Measurements from ENCODE around the gene NRIP3. TPM values are rescaled to one million over a fixed set of nuclear protein-coding genes. Genes with fewer than 3 reads are reported as not detected.
"Not testable (repeated sequence)": the region's sequence is repeated elsewhere in the genome, so short reads cannot be mapped to it uniquely, and the experiment has no call there.

NRIP3 gene
- total RNA-seq, 4 donors from 2014 or later: 0.42 to 1.8 (median 1.3) TPM; not detected in 1

GRCh38 chr11:8988329-8989234 lies 15.2 kb downstream of the NRIP3 start:
- no peak for TF ChIP-seq POLR2A (IDR thresholded peaks at IDR 0.05)
- TF ChIP-seq EP300 (IDR thresholded peaks at IDR 0.05): no peak
- no peak for TF ChIP-seq CTCF (IDR thresholded peaks at IDR 0.05)
- WGBS, 2 donors: 59 to 75% methylated on average over 3 of the region's 3 CpGs
- H3K27me3 ChIP-seq: no peaks in the 10 kb centered on the region

DNA sequence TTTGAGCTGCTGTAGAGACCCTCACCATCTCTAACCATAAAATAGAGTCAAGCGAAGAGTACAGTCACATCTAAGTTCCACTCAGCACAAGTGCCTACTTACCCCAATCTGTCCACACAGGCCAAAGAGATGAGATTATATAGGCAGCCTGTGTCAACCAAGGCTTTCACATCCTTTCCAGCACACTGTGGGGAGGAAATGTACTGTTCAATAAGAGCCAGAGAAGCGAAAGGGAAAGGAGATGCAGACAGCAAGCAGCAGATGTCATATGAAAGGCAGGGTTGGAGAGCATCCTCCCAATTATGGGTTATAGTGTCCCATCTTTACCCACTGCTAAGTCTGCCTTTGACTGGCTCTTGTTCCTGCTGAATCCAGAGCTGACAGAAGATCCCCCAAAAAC lies 16.4 kb downstream of the NRIP3 start:
- no peaks in the 10 kb centered on the region for H3K36me3 ChIP-seq
- H3K27ac ChIP-seq: no peak overlapping the region
- DNase-seq (ENCODE audit: low spot score in 2 of 2): no peak
- no peaks in the 10 kb centered on the region for H3K4me1 ChIP-seq
- TF ChIP-seq POLR2A (IDR thresholded peaks at IDR 0.05) (no peak), EP300 (IDR thresholded peaks at IDR 0.05) (no peak)
- H3K9me3 ChIP-seq: no peaks in the 10 kb centered on the region
- 82 to 84% methylated on average over 2 of the region's 2 CpGs for WGBS, 2 donors
- H3K4me3 ChIP-seq: no peak overlapping the region
- no peaks in the 10 kb centered on the region for H3K27me3 ChIP-seq

More at GRCh38 chr11:8988329-8989234, 15.2 kb downstream of the NRIP3 start:
- DNase-seq (ENCODE audit: low spot score in 2 of 2): no peak
- H3K4me1 ChIP-seq: no peaks in the 10 kb centered on the region
- no peak overlapping the region for H3K27ac ChIP-seq
- H3K36me3 ChIP-seq: no peaks in the 10 kb centered on the region
- H3K4me3 ChIP-seq: no peak overlapping the region
- H3K9me3 ChIP-seq: no peaks in the 10 kb centered on the region

- not testable (repeated sequence) for DNase-seq (ENCODE audit: low spot score in 2 of 2)
These were observed 17.0 kb downstream of the NRIP3 start for GRCh38 chr11:8986772-8987171.

GRCh38 chr11:8985462-8985861 lies 18.3 kb downstream of the NRIP3 start:
- H3K9me3 ChIP-seq: no peaks in the 10 kb centered on the region
- DNase-seq (ENCODE audit: low spot score in 2 of 2): no peak
- H3K4me3 ChIP-seq: no peak overlapping the region
- 91 to 94% methylated on average over 5 of the region's 5 CpGs for WGBS, 2 donors
- no peak overlapping the region for H3K27ac ChIP-seq
- H3K27me3 ChIP-seq: no peaks in the 10 kb centered on the region
- H3K36me3 ChIP-seq: no peaks in the 10 kb centered on the region
- no peaks in the 10 kb centered on the region for H3K4me1 ChIP-seq
- TF ChIP-seq POLR2A (IDR thresholded peaks at IDR 0.05) (no peak), CTCF (IDR thresholded peaks at IDR 0.05) (no peak), EP300 (IDR thresholded peaks at IDR 0.05) (no peak)

More at GRCh38 chr11:8986772-8987171, 17.0 kb downstream of the NRIP3 start:
- not testable (repeated sequence) for H3K4me3 ChIP-seq, H3K36me3 ChIP-seq, H3K4me1 ChIP-seq, H3K27me3 ChIP-seq, H3K9me3 ChIP-seq, H3K27ac ChIP-seq
- WGBS, 2 donors: 90 to 93% methylated on average over 6 of the region's 6 CpGs

GRCh38 chr11:8983552-8983951 lies 20.2 kb downstream of the NRIP3 start:
- no peak overlapping the region for H3K4me3 ChIP-seq

More at GRCh38 chr11:8983552-8983951, 20.2 kb downstream of the NRIP3 start:
- H3K27ac ChIP-seq: no peak overlapping the region
- TF ChIP-seq POLR2A (IDR thresholded peaks at IDR 0.05) (no peak), CTCF (IDR thresholded peaks at IDR 0.05) (no peak), EP300 (IDR thresholded peaks at IDR 0.05) (no peak)
- no peak for DNase-seq (ENCODE audit: low spot score in 2 of 2)
- no peaks in the 10 kb centered on the region for H3K9me3 ChIP-seq
- no peaks in the 10 kb centered on the region for H3K27me3 ChIP-seq
- 88% methylated on average over 2 of the region's 2 CpGs for WGBS, 2 donors
- no peaks in the 10 kb centered on the region for H3K4me1 ChIP-seq
- H3K36me3 ChIP-seq: no peaks in the 10 kb centered on the region
